RWPE2 (cell line): Measurements from ENCODE around the gene BEAN1.

Experiments
- ATAC-seq: fragments of 200-7000 bp; cut with Tn5 transposase; 3 replicates; pipeline ENCODE4 v1.9.1; 2021; ENCODE audit warnings: low read depth
- DNase-seq: peaks from one replicate; pipeline ENCODE4 v3.0.0-alpha.2; 2020; ENCODE audit warnings: low spot score
- H3K27ac ChIP-seq: fragments of 450-650 bp; 2 replicates; pipeline ENCODE4 v1.5.1; 2017; ENCODE audit warnings: mild to moderate bottlenecking; ENCODE audit not compliant: poor library complexity, severe bottlenecking
- H3K27me3 ChIP-seq: fragments of 250-450 bp; sonication (Bioruptor Pico); 2 replicates; pipeline ENCODE4 v1.5.1; 2021; ENCODE audit warnings: mild to moderate bottlenecking, moderate library complexity; ENCODE audit not compliant: insufficient read depth, poor library complexity, severe bottlenecking
- H3K36me3 ChIP-seq: fragments of 250-450 bp; sonication (Bioruptor Pico); 2 replicates; pipeline ENCODE4 v1.5.1; 2020; ENCODE audit warnings: low read depth, mild to moderate bottlenecking, moderate library complexity
- H3K4me1 ChIP-seq: fragments of 250-450 bp; sonication (Bioruptor Pico); 2 replicates; pipeline ENCODE4 v1.5.1; 2021; ENCODE audit warnings: mild to moderate bottlenecking, moderate library complexity; ENCODE audit not compliant: insufficient read depth, poor library complexity, severe bottlenecking
- H3K4me3 ChIP-seq: fragments of 250-450 bp; sonication (Bioruptor Pico); 2 replicates; pipeline ENCODE4 v1.5.1; 2021; ENCODE audit warnings: mild to moderate bottlenecking, moderate library complexity; ENCODE audit not compliant: severe bottlenecking
- H3K9me3 ChIP-seq: fragments of 250-450 bp; sonication (Bioruptor Pico); 2 replicates; pipeline ENCODE4 v1.5.1; 2021; ENCODE audit warnings: mild to moderate bottlenecking, moderate library complexity; ENCODE audit not compliant: severe bottlenecking
- CTCF ChIP-seq: fragments of 450-650 bp; IDR thresholded peaks from one replicate; pipeline ENCODE4 v1.5.1; 2017; ENCODE audit warnings: mild to moderate bottlenecking, moderate library complexity; ENCODE audit not compliant: poor library complexity, severe bottlenecking

Gene BEAN1

DNA sequence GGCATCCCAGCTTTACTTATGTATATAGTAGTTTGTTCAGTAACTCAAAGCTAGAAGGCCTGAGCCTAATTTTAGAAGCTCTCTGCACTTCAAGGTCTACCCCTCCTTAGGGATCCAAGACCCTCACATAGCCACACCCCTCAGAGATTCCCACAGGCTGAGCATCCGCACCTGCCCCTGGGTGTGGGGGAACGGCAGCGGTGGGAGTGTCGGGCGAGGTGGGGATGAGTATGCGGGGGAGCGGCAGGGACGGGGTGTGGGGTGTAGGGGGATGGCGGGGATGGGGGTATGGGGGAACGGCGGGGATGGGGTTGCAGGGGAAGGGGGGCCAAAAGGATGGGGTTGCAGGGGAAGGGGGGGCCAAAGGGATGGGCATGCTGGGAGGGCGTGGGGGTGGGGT lies 24.9 kb upstream of the BEAN1 start:
- Histone ChIP-seq H3K27ac (no peak overlapping the region), H3K4me1 (peaks cover 3% of the 10 kb centered on the region), H3K4me3 (no peak overlapping the region), H3K36me3 (no peaks in the 10 kb centered on the region), H3K9me3 (no peaks in the 10 kb centered on the region), H3K27me3 (no peaks in the 10 kb centered on the region)
- TF ChIP-seq CTCF = no peak
- ATAC-seq (no peak), DNase-seq (no peak)

DNA sequence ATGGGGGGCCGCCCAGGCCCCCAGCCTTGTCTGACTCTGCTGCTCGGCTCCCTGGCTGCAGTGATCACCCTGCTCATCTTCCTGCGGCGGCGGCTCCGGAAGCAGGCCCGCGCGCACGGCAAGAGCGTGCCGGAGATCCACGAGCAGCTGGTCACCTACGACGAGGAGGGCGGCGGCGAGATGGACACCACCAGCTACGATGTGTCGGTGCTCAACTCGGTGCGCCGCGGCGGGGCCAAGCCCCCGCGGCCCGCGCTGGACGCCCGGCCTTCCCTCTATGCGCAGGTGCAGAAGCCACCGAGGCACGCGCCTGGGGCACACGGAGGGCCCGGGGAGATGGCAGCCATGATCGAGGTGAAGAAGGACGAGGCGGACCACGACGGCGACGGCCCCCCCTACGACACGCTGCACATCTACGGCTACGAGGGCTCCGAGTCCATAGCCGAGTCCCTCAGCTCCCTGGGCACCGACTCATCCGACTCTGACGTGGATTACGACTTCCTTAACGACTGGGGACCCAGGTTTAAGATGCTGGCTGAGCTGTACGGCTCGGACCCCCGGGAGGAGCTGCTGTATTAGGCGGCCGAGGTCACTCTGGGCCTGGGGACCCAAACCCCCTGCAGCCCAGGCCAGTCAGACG lies 24.4 kb upstream of the BEAN1 start:
- Histone ChIP-seq H3K27ac (no peak overlapping the region), H3K4me3 (no peak overlapping the region), H3K9me3 (no peaks in the 10 kb centered on the region), H3K4me1 (peaks cover 8% of the 10 kb centered on the region), H3K36me3 (no peaks in the 10 kb centered on the region), H3K27me3 (no peaks in the 10 kb centered on the region)
- no peak for TF ChIP-seq CTCF
- DNase-seq (no peak), ATAC-seq (no peak)

GRCh38 chr16:66403531-66404145 lies 23.5 kb upstream of the BEAN1 start:
- H3K4me3 ChIP-seq = no peak overlapping the region
- H3K36me3 ChIP-seq = no peaks in the 10 kb centered on the region
- H3K27me3 ChIP-seq = no peaks in the 10 kb centered on the region
- H3K9me3 ChIP-seq = no peaks in the 10 kb centered on the region
- ATAC-seq = no peak
- no peak for TF ChIP-seq CTCF
- DNase-seq = no peak
- H3K4me1 ChIP-seq = peaks cover 17% of the 10 kb centered on the region
- H3K27ac ChIP-seq = no peak overlapping the region

- peaks cover 29% of the 10 kb centered on the region for H3K4me1 ChIP-seq
- H3K27ac ChIP-seq = no peak overlapping the region
- no peak for ATAC-seq
- H3K36me3 ChIP-seq = no peaks in the 10 kb centered on the region
- no peak for DNase-seq
- no peaks in the 10 kb centered on the region for H3K27me3 ChIP-seq
- no peak overlapping the region for H3K4me3 ChIP-seq
- TF ChIP-seq CTCF = no peak
- no peaks in the 10 kb centered on the region for H3K9me3 ChIP-seq
Measured at GRCh38 chr16:66405057-66405783, 21.9 kb upstream of the BEAN1 start.
